MG63 (cell line): ENCODE measurements around the gene ADAM23. TPM values are rescaled to one million over a fixed set of nuclear protein-coding genes. Genes with fewer than 3 reads are reported as not detected.
A peak's percentile ranks its signal among the peaks of the same experiment; 100 is the strongest.

Source experiments
- DNase-seq: peaks from one replicate; pipeline ENCODE4 v3.0.0-alpha.2; 2020
- H3K27me3 ChIP-seq: fragments of 250-450 bp; sonication (Bioruptor Pico); 2 replicates; pipeline ENCODE4 v1.5.1; 2020; ENCODE audit warnings: mild to moderate bottlenecking, moderate library complexity
- H3K36me3 ChIP-seq: fragments of 250-450 bp; sonication (Bioruptor Pico); 2 replicates; pipeline ENCODE4 v1.5.1; 2020; ENCODE audit warnings: mild to moderate bottlenecking, moderate library complexity
- H3K4me3 ChIP-seq: fragments of 250-450 bp; sonication (Bioruptor Pico); 2 replicates; pipeline ENCODE4 v1.5.1; 2020; ENCODE audit warnings: mild to moderate bottlenecking, moderate library complexity
- H3K9me3 ChIP-seq: fragments of 250-450 bp; sonication (Bioruptor Pico); 2 replicates; pipeline ENCODE4 v1.5.1; 2020; ENCODE audit warnings: mild to moderate bottlenecking, moderate library complexity
- total RNA-seq: library from RNA; depleted of rRNA; stranded (reverse); fragments of >200 nt; shearing (Covaris generic); gene quantifications from 2 replicates; pipeline ENCODE4 v1.2.3, GENCODE V29; 2014; ENCODE audit warnings: low replicate concordance

Gene ADAM23
- total RNA-seq, 1 experiment from 2014 or later: 1.1 TPM

- Histone ChIP-seq H3K4me3 (no peak overlapping the region), H3K36me3 (no peaks in the 10 kb centered on the region), H3K27me3 (no peaks in the 10 kb centered on the region), H3K9me3 (no peaks in the 10 kb centered on the region)
- no peak for DNase-seq
These were observed 78.3 kb downstream of the ADAM23 start for GRCh38 chr2:206521612-206522011.

GRCh38 chr2:206526416-206526815 lies 83.1 kb downstream of the ADAM23 start:
- H3K27me3 ChIP-seq: no peaks in the 10 kb centered on the region
- no peaks in the 10 kb centered on the region for H3K36me3 ChIP-seq
- no peaks in the 10 kb centered on the region for H3K9me3 ChIP-seq
- DNase-seq: no peak
- no peak overlapping the region for H3K4me3 ChIP-seq

- H3K27me3 ChIP-seq: no peaks in the 10 kb centered on the region
- H3K9me3 ChIP-seq: no peaks in the 10 kb centered on the region
- DNase-seq: no peak
- no peak overlapping the region for H3K4me3 ChIP-seq
- H3K36me3 ChIP-seq: no peaks in the 10 kb centered on the region
These were observed 83.8 kb downstream of the ADAM23 start for GRCh38 chr2:206527153-206527552.

GRCh38 chr2:206530727-206531126 lies 87.4 kb downstream of the ADAM23 start:
- no peaks in the 10 kb centered on the region for H3K36me3 ChIP-seq
- no peaks in the 10 kb centered on the region for H3K27me3 ChIP-seq
- H3K4me3 ChIP-seq: no peak overlapping the region
- H3K9me3 ChIP-seq: no peaks in the 10 kb centered on the region
- no peak for DNase-seq

GRCh38 chr2:206531996-206532543 lies 88.7 kb downstream of the ADAM23 start:
- Histone ChIP-seq H3K36me3 (no peaks in the 10 kb centered on the region), H3K27me3 (no peaks in the 10 kb centered on the region), H3K4me3 (no peak overlapping the region), H3K9me3 (no peaks in the 10 kb centered on the region)
- DNase-seq: peak; percentile 12

GRCh38 chr2:206533977-206534376 lies 90.6 kb downstream of the ADAM23 start:
- no peak for DNase-seq
- Histone ChIP-seq H3K4me3 (no peak overlapping the region), H3K36me3 (no peaks in the 10 kb centered on the region), H3K9me3 (no peaks in the 10 kb centered on the region), H3K27me3 (no peaks in the 10 kb centered on the region)

- Histone ChIP-seq H3K36me3 (no peaks in the 10 kb centered on the region), H3K27me3 (no peaks in the 10 kb centered on the region), H3K9me3 (no peaks in the 10 kb centered on the region), H3K4me3 (no peak overlapping the region)
- DNase-seq: no peak
These were observed 92.1 kb downstream of the ADAM23 start for GRCh38 chr2:206535260-206535986.

- no peak overlapping the region for H3K4me3 ChIP-seq
- H3K27me3 ChIP-seq: no peaks in the 10 kb centered on the region
- H3K36me3 ChIP-seq: no peaks in the 10 kb centered on the region
- DNase-seq: no peak
- H3K9me3 ChIP-seq: no peaks in the 10 kb centered on the region
These were observed 97.4 kb downstream of the ADAM23 start for GRCh38 chr2:206540757-206541156.

GRCh38 chr2:206543073-206543472 lies 99.7 kb downstream of the ADAM23 start:
- no peaks in the 10 kb centered on the region for H3K36me3 ChIP-seq
- H3K4me3 ChIP-seq: no peak overlapping the region
- H3K9me3 ChIP-seq: no peaks in the 10 kb centered on the region
- no peak for DNase-seq
- no peaks in the 10 kb centered on the region for H3K27me3 ChIP-seq

- DNase-seq: no peak
- Histone ChIP-seq H3K4me3 (no peak overlapping the region), H3K9me3 (no peaks in the 10 kb centered on the region), H3K36me3 (no peaks in the 10 kb centered on the region), H3K27me3 (no peaks in the 10 kb centered on the region)
These were observed 105.1 kb downstream of the ADAM23 start for GRCh38 chr2:206548383-206548782.

GRCh38 chr2:206555721-206556120 lies 112.4 kb downstream of the ADAM23 start:
- Histone ChIP-seq H3K36me3 (no peaks in the 10 kb centered on the region), H3K27me3 (no peaks in the 10 kb centered on the region), H3K9me3 (no peaks in the 10 kb centered on the region), H3K4me3 (no peak overlapping the region)
- no peak for DNase-seq

- DNase-seq: no peak
- H3K36me3 ChIP-seq: no peaks in the 10 kb centered on the region
- H3K27me3 ChIP-seq: no peaks in the 10 kb centered on the region
- no peak overlapping the region for H3K4me3 ChIP-seq
- no peaks in the 10 kb centered on the region for H3K9me3 ChIP-seq
These were observed 113.1 kb downstream of the ADAM23 start for GRCh38 chr2:206556357-206556949.

GRCh38 chr2:206557321-206557720 lies 114.0 kb downstream of the ADAM23 start:
- no peaks in the 10 kb centered on the region for H3K36me3 ChIP-seq
- H3K4me3 ChIP-seq: no peak overlapping the region
- H3K27me3 ChIP-seq: no peaks in the 10 kb centered on the region
- H3K9me3 ChIP-seq: no peaks in the 10 kb centered on the region
- no peak for DNase-seq

GRCh38 chr2:206558492-206558891 lies 115.2 kb downstream of the ADAM23 start:
- no peaks in the 10 kb centered on the region for H3K27me3 ChIP-seq
- H3K4me3 ChIP-seq: no peak overlapping the region
- no peak for DNase-seq
- no peaks in the 10 kb centered on the region for H3K9me3 ChIP-seq
- H3K36me3 ChIP-seq: no peaks in the 10 kb centered on the region

- no peaks in the 10 kb centered on the region for H3K27me3 ChIP-seq
- H3K36me3 ChIP-seq: no peaks in the 10 kb centered on the region
- no peaks in the 10 kb centered on the region for H3K9me3 ChIP-seq
- DNase-seq: no peak
- no peak overlapping the region for H3K4me3 ChIP-seq
These were observed 118.6 kb downstream of the ADAM23 start for GRCh38 chr2:206561962-206562361.

- no peak overlapping the region for H3K4me3 ChIP-seq
- no peak for DNase-seq
- H3K27me3 ChIP-seq: no peaks in the 10 kb centered on the region
- H3K9me3 ChIP-seq: no peaks in the 10 kb centered on the region
- no peaks in the 10 kb centered on the region for H3K36me3 ChIP-seq
These were observed 119.0 kb downstream of the ADAM23 start for GRCh38 chr2:206562375-206562774.

- H3K36me3 ChIP-seq: no peaks in the 10 kb centered on the region
- no peak for DNase-seq
- no peak overlapping the region for H3K4me3 ChIP-seq
These were observed 120.0 kb downstream of the ADAM23 start for GRCh38 chr2:206563374-206563773.

GRCh38 chr2:206565666-206566065 lies 122.3 kb downstream of the ADAM23 start:
- DNase-seq: no peak
- H3K9me3 ChIP-seq: no peaks in the 10 kb centered on the region
- no peaks in the 10 kb centered on the region for H3K27me3 ChIP-seq
- H3K36me3 ChIP-seq: no peaks in the 10 kb centered on the region
- H3K4me3 ChIP-seq: no peak overlapping the region

More at GRCh38 chr2:206563374-206563773, 120.0 kb downstream of the ADAM23 start:
- Histone ChIP-seq H3K27me3 (no peaks in the 10 kb centered on the region), H3K9me3 (no peaks in the 10 kb centered on the region)
